ENCODE results near the gene LAGE3.

LAGE3 gene

DNA sequence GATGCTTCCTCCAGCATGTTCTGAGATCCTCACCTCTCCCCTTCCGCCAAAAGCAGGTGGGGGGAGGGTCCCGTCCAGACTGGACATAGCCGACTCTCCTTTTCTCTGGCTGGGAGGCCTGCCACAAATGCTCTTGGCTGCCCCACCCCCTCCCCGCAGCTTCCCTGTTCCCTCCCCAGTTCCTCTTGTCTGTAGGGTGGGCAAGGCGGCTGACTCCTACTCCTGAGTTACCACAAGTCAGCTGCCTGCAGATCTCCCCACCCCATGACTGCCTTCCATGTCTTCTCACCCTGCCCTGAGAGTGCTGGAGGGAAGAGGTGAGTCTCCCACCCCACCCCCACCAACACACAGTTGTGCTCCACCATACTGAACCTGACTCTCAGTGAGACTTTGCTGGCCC, 47.7 kb downstream of the LAGE3 start:
- peak; percentile 46 for DNase-seq

DNA sequence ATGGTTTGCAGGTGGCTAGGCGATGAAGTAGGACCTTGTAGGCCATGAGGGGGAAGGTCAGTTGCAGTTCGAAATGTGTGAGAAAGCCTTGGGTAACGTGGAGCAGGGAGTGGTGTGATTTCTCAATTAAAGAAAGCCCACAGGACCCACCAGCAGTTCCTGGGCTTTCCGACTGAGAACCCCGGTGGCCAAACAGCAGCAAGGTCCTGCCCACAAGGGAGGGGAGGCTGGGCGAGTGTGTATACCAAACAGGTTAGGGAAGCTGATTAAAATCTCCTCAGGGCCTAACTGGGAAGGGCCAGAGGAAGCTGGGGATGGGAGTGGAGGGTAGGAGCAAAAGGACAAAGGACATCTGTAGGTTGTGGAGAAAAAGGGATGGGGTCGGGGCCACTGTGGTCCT, 48.2 kb downstream of the LAGE3 start:
- DNase-seq = peak; percentile 44

DNA sequence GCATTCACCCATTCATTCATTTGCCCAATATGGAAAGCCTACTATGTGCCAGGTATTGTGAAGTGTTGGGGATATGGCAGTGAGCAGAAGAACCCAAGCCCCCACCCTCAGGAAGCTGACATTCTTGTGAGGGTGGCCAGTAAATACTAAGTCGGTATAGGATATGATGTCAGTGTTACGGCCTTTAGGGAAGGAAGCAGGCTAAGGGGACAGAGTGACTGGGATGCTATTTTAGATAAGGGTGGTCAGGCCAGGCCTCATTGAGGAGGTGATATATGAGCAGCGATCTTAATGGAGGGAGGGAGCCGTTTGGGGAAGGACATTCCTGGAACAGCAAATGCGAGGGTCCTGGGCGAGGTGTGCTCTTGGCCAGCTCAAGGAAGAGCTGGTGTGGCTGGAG, 48.6 kb downstream of the LAGE3 start:
- DNase-seq = peak; percentile 23

DNA sequence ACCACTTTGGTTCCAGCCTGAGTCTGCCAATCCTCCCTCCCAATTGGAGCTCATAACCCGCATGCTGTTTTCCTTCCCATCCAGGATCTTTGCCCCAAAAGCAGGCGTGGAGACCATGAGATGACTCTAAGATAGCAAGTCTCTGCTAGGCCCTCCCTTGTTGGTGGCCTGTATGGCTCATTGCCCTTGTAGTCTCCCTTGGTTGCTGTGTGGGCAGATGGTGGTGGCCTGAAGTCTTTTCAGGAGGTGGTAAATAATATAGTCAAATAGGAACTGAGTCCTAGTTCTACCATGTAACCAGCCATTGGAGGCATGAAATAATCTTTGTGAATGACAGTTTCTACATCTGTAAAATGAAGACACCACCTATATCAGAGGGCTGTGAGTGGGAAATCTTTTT, 49.4 kb downstream of the LAGE3 start:
- DNase-seq = peak; percentile 10

DNA sequence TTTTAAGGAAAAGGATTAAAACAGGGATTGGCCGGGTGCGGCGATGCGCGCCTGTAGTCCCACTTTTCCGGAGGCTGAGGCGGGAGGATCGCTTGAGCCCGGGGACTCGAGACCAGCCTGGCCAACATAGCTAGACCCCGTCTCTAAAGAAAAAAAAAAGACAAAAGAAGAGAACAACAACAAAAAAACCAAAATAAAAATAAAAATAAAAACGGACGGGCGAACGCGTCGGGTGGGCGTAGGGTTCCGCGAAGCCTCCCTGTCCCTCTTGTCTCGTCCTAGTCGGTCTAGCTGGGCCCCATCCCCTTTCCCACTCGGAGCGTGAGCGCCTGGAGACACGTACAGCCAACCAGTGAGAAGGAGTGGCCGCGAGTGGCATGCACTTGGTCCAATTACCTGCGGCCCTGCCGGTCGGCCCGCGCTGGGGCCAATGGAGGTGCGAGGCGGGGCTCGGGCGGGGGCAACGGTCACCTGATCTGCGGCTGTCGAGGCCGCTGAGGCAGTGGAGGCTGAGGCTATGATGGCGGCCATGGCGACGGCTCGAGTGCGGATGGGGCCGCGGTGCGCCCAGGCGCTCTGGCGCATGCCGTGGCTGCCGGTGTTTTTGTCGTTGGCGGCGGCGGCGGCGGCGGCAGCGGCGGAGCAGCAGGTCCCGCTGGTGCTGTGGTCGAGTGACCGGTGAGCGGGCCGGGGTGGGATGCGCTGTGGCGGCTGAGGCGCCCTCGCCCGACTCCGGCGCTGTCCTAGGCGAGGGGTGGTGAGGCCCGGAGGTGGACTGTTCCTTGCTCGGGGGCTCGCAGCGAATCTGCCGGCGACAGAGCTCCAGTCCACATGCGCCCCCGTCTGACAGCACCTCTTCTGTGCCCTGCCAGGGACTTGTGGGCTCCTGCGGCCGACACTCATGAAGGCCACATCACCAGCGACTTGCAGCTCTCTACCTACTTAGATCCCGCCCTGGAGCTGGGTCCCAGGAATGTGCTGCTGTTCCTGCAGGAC, 50.6 kb downstream of the LAGE3 start, which contains the start of gene ATP6AP1:
Gene ATP6AP1, plus strand, starts transcription at position 502 of the 996 bp plus-strand sequence. Its CDS starts 16 bp downstream, at position 518.
- DNase-seq = peak; percentile 94
